ENCODE data around the gene TBL1X.

- TF ChIP-seq CTCF (conservative IDR thresholded peaks at IDR 0.05; ENCODE audit: low read depth, low read length) (no peak), POLR2A (IDR thresholded peaks at IDR 0.05; ENCODE audit: low read depth, low read length) (no peak), RAD21 (IDR thresholded peaks at IDR 0.05; ENCODE audit: low read length) (no peak), BHLHE40 (IDR thresholded peaks at IDR 0.05; ENCODE audit: low read depth, low read length) (no peak), MXI1 (IDR thresholded peaks at IDR 0.05; ENCODE audit: borderline replicate concordance, low read depth, low read length) (no peak), FOS (IDR thresholded peaks at IDR 0.05; ENCODE audit: low read depth, low read length) (no peak), USF2 (IDR thresholded peaks at IDR 0.05; ENCODE audit: low read depth, low read length) (no peak), CEBPB (IDR thresholded peaks at IDR 0.05; ENCODE audit: low read depth, low read length) (no peak), MAFK (IDR thresholded peaks at IDR 0.05; ENCODE audit: low read depth, low read length) (no peak)
Measured at GRCh38 chrX:9605484-9605883, 140.6 kb downstream of the TBL1X start.

All from IMR-90 (cell line).